ENCODE measurements around the gene RASGRP4.
"Not testable (repeated sequence)": the region's sequence is repeated elsewhere in the genome, so short reads cannot be mapped to it uniquely, and the experiment has no call there.

RASGRP4 gene

GRCh38 chr19:38412961-38413360, 13.1 kb downstream of the RASGRP4 start (continued):
- TF ChIP-seq ZFP41 (tag by site-specific recombination; IDR thresholded peaks at IDR 0.05; ENCODE audit: borderline replicate concordance) (no peak), ZNF155 (tag by site-specific recombination; IDR thresholded peaks at IDR 0.05) (no peak), ZXDB (tag by site-specific recombination; IDR thresholded peaks at IDR 0.05) (no peak), ZFHX2 (tag by site-specific recombination; conservative IDR thresholded peaks at IDR 0.05) (no peak), ZNF658 (tag by site-specific recombination; IDR thresholded peaks at IDR 0.05) (no peak), SCRT2 (tag by site-specific recombination; IDR thresholded peaks at IDR 0.05) (no peak), PRDM4 (tag by site-specific recombination; IDR thresholded peaks at IDR 0.05) (no peak)

- ChIA-PET CTCF (interaction anchor here (1.0 to 3.0 kb wide), 2 partner anchors 9 to 77 kb away, joined by 3 to 32 read pairs; partner anchors contain the start of genes CATSPERG and FAM98C), POLR2A (no interaction called here)
- peaks cover 3% of the 10 kb centered on the region; the same call in 1 of the 2 replicates for H3K4me1 ChIP-seq (ENCODE audit: control insufficient read depth, insufficient read depth, low read length)
- no peak overlapping the region for H3K4me3 ChIP-seq (ENCODE audit: low read depth, low read length)
- H3K9me3 ChIP-seq (ENCODE audit: control insufficient read depth, insufficient read depth, low read depth, low read length) = no peaks in the 10 kb centered on the region
- H3K27ac ChIP-seq (ENCODE audit: extremely low read depth, low read depth, low read length) = no peak overlapping the region
- TF ChIP-seq ZNF37A (tag by site-specific recombination; IDR thresholded peaks at IDR 0.05) = no peak
- TF ChIP-seq ZNF692 (tag by site-specific recombination; IDR thresholded peaks at IDR 0.05) = no peak
- peaks cover 0 to 12% of the 10 kb centered on the region in 2 experiments; a peak in 1 of 3 replicates for H3K36me3 ChIP-seq (ENCODE audit: control insufficient read depth in 2 of 2, insufficient read depth in 1 of 2, low read length in 2 of 2)
Measured at GRCh38 chr19:38412491-38412890, 13.5 kb downstream of the RASGRP4 start.

GRCh38 chr19:38411898-38412297, 14.1 kb downstream of the RASGRP4 start:
- not testable (repeated sequence) for H3K4me1 ChIP-seq (ENCODE audit: control insufficient read depth, insufficient read depth, low read length); H3K4me3 ChIP-seq (ENCODE audit: low read depth, low read length); H3K27ac ChIP-seq (ENCODE audit: extremely low read depth, low read depth, low read length); H3K9me3 ChIP-seq (ENCODE audit: control insufficient read depth, insufficient read depth, low read depth, low read length)
- CTCF ChIA-PET = interaction anchor here (1.0 to 3.0 kb wide), 2 partner anchors 8 to 76 kb away, joined by 3 to 32 read pairs; partner anchors contain the start of genes CATSPERG and FAM98C
- peaks cover 3 to 17% of the 10 kb centered on the region in 2 experiments; a peak in 2 of 3 replicates for H3K36me3 ChIP-seq (ENCODE audit: control insufficient read depth in 2 of 2, insufficient read depth in 1 of 2, low read length in 2 of 2)
- POLR2A ChIA-PET = interaction anchor here (1.3 to 1.4 kb wide), 2 partner anchors 9 to 24 kb away, joined by 4 to 5 read pairs; partner anchors contain the start of genes FAM98C and GGN

- Histone ChIP-seq H3K9me3 (ENCODE audit: control insufficient read depth, insufficient read depth, low read depth, low read length) (no peaks in the 10 kb centered on the region), H3K4me3 (ENCODE audit: low read depth, low read length) (no peak overlapping the region), H3K27ac (ENCODE audit: extremely low read depth, low read depth, low read length) (no peak overlapping the region), H3K36me3 (ENCODE audit: control insufficient read depth in 2 of 2, insufficient read depth in 1 of 2, low read length in 2 of 2) (peaks cover 7 to 21% of the 10 kb centered on the region in 2 experiments; a peak in 2 of 3 replicates), H3K4me1 (ENCODE audit: control insufficient read depth, insufficient read depth, low read length) (no peaks in the 10 kb centered on the region)
- ChIA-PET CTCF (interaction anchor here (0.7 kb wide), 1 partner anchor 8 kb away, joined by 3 read pairs; the partner anchor contains the start of gene FAM98C), POLR2A (interaction anchor here (1.3 to 1.4 kb wide), 2 partner anchors 8 to 23 kb away, joined by 4 to 5 read pairs; partner anchors contain the start of genes FAM98C and GGN)
- TF ChIP-seq ZNF302 (tag by site-specific recombination; IDR thresholded peaks at IDR 0.05; ENCODE audit: low read depth) = no peak
- peak; percentile 34 for TF ChIP-seq ZFHX2 (tag by site-specific recombination; conservative IDR thresholded peaks at IDR 0.05)
- TF ChIP-seq EGR2 (tag by site-specific recombination; IDR thresholded peaks at IDR 0.05; ENCODE audit: low read depth) = peak; percentile 40
- peak; percentile 27; the same call in 1 of the 2 replicates for TF ChIP-seq GLIS2 (tag by site-specific recombination; IDR thresholded peaks at IDR 0.05)
Measured at GRCh38 chr19:38411041-38411712, 14.8 kb downstream of the RASGRP4 start.

GRCh38 chr19:38410407-38410806, 15.6 kb downstream of the RASGRP4 start:
- H3K27ac ChIP-seq (ENCODE audit: extremely low read depth, low read depth, low read length); H3K9me3 ChIP-seq (ENCODE audit: control insufficient read depth, insufficient read depth, low read depth, low read length); CTCF ChIA-PET; H3K4me3 ChIP-seq (ENCODE audit: low read depth, low read length); H3K4me1 ChIP-seq (ENCODE audit: control insufficient read depth, insufficient read depth, low read length): not testable (repeated sequence)
- peaks cover 9 to 25% of the 10 kb centered on the region in 2 experiments; a peak in 2 of 3 replicates for H3K36me3 ChIP-seq (ENCODE audit: control insufficient read depth in 2 of 2, insufficient read depth in 1 of 2, low read length in 2 of 2)
- POLR2A ChIA-PET = interaction anchor here (0.7 kb wide), 1 partner anchor 1040 kb away, joined by 3 read pairs; no protein-coding TSS in a partner anchor
